B cell (primary cell): ENCODE results near the gene PPFIA4. TPM values are rescaled to one million over a fixed set of nuclear protein-coding genes. Genes with fewer than 3 reads are reported as not detected.

Experiments used
- ATAC-seq: fragments of 200-7000 bp; cut with Tn5 transposase; one replicate; pipeline ENCODE4 v1.10.0; 2021; ENCODE audit warnings: low read depth, mild to moderate bottlenecking, moderate number of reproducible peaks, moderate library complexity
- CTCF ChIA-PET: fragments of 350-600 bp; sonication (Branson Sonifier 250); formaldehyde crosslinking; loops from one replicate; lab custom pipeline; 2021; ENCODE audit warnings: antibody characterized with exemption, inconsistent platforms; lab: Charles Lee
- POLR2A ChIA-PET: fragments of 350-600 bp; sonication (Branson Sonifier 250); formaldehyde crosslinking; loops from one replicate; lab custom pipeline; 2021; ENCODE audit warnings: antibody characterized with exemption; lab: Charles Lee
- DNase-seq: peaks from one replicate; pipeline ENCODE4 v3.0.0; 2013
- H2AFZ ChIP-seq: 2 replicates; pipeline ENCODE4 v1.6.1; 2012; ENCODE audit warnings: mild to moderate bottlenecking, low read depth, low read length; ENCODE audit not compliant: insufficient read depth, poor library complexity, severe bottlenecking
- H3K27ac ChIP-seq, 2 donors: 1 replicate in 1 of 2; 2 replicates in 1 of 2; pipeline ENCODE4 v1.5.1; 2012 to 2013; ENCODE audit warnings: low read length in 2 of 2, mild to moderate bottlenecking in 2 of 2, moderate library complexity in 1 of 2
- H3K27me3 ChIP-seq, 4 experiments: fragments of 200-600 bp in 1 of 4; sonication (generic) in 1 of 4; replicated peaks in 1 of 4; 1 replicate in 2 of 4; 2 replicates in 2 of 4; pipeline versions ENCODE4 v1.6.1 to v1.7.0; 2013 to 2016; ENCODE audit warnings: low read length in 3 of 4, mild to moderate bottlenecking in 2 of 4, mixed read lengths in 1 of 4, moderate library complexity in 1 of 4; ENCODE audit not compliant: insufficient read depth in 4 of 4, control insufficient read depth in 3 of 4; ENCODE audit errors: control extremely low read depth in 1 of 4
- H3K36me3 ChIP-seq, 2 experiments: replicated peaks in 1 of 2; 1 replicate in 1 of 2; 2 replicates in 1 of 2; pipeline versions ENCODE4 v1.6.1 to v1.7.1; 2013; ENCODE audit warnings: low read length in 1 of 2; ENCODE audit not compliant: insufficient read depth in 2 of 2, control insufficient read depth in 1 of 2; ENCODE audit errors: control extremely low read depth in 1 of 2, extremely low read depth in 1 of 2
- H3K4me1 ChIP-seq, 2 donors: fragments of 200-600 bp in 1 of 2; sonication (generic) in 1 of 2; 1 replicate in 1 of 2; 2 replicates in 1 of 2; pipeline versions ENCODE4 v1.5.1 to v1.6.1; 2013 to 2017; ENCODE audit warnings: low read length in 2 of 2; ENCODE audit not compliant: control insufficient read depth in 2 of 2, insufficient read depth in 2 of 2
- H3K4me2 ChIP-seq: replicated peaks from 2 replicates; pipeline ENCODE3; 2012; ENCODE audit warnings: mild to moderate bottlenecking, low read depth, low read length; ENCODE audit not compliant: poor library complexity, severe bottlenecking
- H3K4me3 ChIP-seq, 5 experiments: fragments of 200-600 bp in 1 of 5; sonication (generic) in 1 of 5; 1 replicate in 3 of 5; 2 replicates in 2 of 5; pipeline versions ENCODE4 v1.5.1 to v1.7.0; 2011 to 2016; ENCODE audit warnings: low read length in 4 of 5, mild to moderate bottlenecking in 4 of 5, low read depth in 2 of 5, control low read depth in 1 of 5, moderate library complexity in 1 of 5; ENCODE audit not compliant: insufficient read depth in 1 of 5; ENCODE audit errors: control extremely low read depth in 1 of 5, extremely low read depth in 1 of 5
- H3K79me2 ChIP-seq: fragments of 200-600 bp; sonication (generic); one replicate; pipeline ENCODE4 v1.6.0; 2016; ENCODE audit warnings: low read length; ENCODE audit not compliant: control insufficient read depth, insufficient read depth
- H3K9ac ChIP-seq: fragments of 200-600 bp; sonication (generic); 2 replicates; pipeline ENCODE4 v1.6.1; 2017; ENCODE audit warnings: mild to moderate bottlenecking, low read length, moderate library complexity
- H3K9me3 ChIP-seq, 3 donors: one replicate each; pipeline versions ENCODE4 v1.6.1 to v1.7.1; 2013; ENCODE audit warnings: low read length in 2 of 3; ENCODE audit not compliant: control insufficient read depth in 2 of 3, insufficient read depth in 1 of 3; ENCODE audit errors: control extremely low read depth in 1 of 3
- H4K20me1 ChIP-seq: 2 replicates; pipeline ENCODE4 v1.6.0; 2012; ENCODE audit warnings: mild to moderate bottlenecking, low read length; ENCODE audit not compliant: insufficient read depth, control insufficient read depth, poor library complexity, severe bottlenecking
- H3K27ac Mint-ChIP-seq: one replicate; pipeline ENCODE4 v1.8.0; 2021; ENCODE audit warnings: mixed read lengths
- H3K27me3 Mint-ChIP-seq: one replicate; pipeline ENCODE4 v1.8.0; 2021; ENCODE audit warnings: mixed read lengths
- H3K4me1 Mint-ChIP-seq: one replicate; pipeline ENCODE4 v1.8.0; 2021; ENCODE audit warnings: mixed read lengths
- H3K4me3 Mint-ChIP-seq: one replicate; pipeline ENCODE4 v1.8.0; 2021; ENCODE audit warnings: mixed read lengths
- H3K9me3 Mint-ChIP-seq: one replicate; pipeline ENCODE4 v1.8.0; 2022; ENCODE audit warnings: mixed read lengths; ENCODE audit not compliant: insufficient read depth
- EZH2 ChIP-seq: IDR thresholded peaks from 2 replicates; pipeline ENCODE4 v1.6.1; 2012; ENCODE audit warnings: borderline replicate concordance, low read depth, mild to moderate bottlenecking, moderate library complexity, low read length; ENCODE audit not compliant: insufficient read depth, poor library complexity, severe bottlenecking
- WGBS: methylation state at CpG from one replicate; pipeline ENCODE4 v1.1.5; 2013; ENCODE audit warnings: missing lambda C conversion rate; ENCODE audit not compliant: insufficient coverage; 5-methylcytosine and 5-hydroxymethylcytosine counted together
- intact Hi-C: fragments of 100-400 bp; cut with micrococcal nuclease; formaldehyde crosslinking; loops from one replicate; pipeline ENCODE4 v1.10.0; 2022
- polyA plus RNA-seq: library from polyadenylated mRNA; depleted of rRNA; stranded (reverse); fragments of >200 nt; gene quantifications from 2 replicates; pipeline ENCODE4 v1.2.3, GENCODE V29; 2012
- total RNA-seq, 2 donors: library from RNA; stranded (reverse); fragments of 120-200 nt in 1 of 2; gene quantifications; 1 replicate in 1 of 2; 2 replicates in 1 of 2; pipeline versions ENCODE4 v1.2.3 to v1.2.4, GENCODE V29; 2013 to 2022
- TF ChIP-seq, protein P1 (sequence below): fragments of 200-600 bp; IDR thresholded peaks from one replicate; pipeline ENCODE4 v1.8.0; 2022; ENCODE audit warnings: antibody characterized with exemption, mild to moderate bottlenecking

Gene PPFIA4
- total and polyA plus RNA-seq, 2 donors (not counting 1 experiment from before 2014, with no cell fraction given) = 0.09 to 0.62 TPM

DNA sequence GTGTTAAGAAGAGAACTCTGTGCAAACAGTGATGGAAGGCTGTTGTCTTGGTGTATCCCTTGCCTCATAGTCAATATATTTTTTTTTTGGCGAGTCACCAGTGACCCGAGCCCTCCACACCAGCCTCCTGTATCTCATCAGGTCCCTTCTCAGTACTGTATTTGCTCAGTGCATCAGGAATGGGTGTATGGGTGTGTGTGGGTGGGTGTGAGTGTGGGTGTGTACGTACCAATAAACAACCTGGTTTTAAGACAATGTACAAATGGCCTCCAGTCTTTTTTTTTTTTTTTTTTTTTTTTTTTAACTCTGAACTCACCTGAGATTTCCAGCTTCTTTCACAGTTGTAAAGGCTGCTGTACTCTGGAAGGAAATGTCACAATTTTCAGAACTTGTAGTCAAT is 52.2 kb downstream of the PPFIA4 start:
- WGBS = no CpG with 5 or more reads among the region's 3 CpGs
- Histone ChIP-seq H2AFZ (no peak overlapping the region), H3K4me1 (peaks cover 12% of the 10 kb centered on the region in 2 donors), H3K4me2 (no peak overlapping the region), H4K20me1 (no peaks in the 10 kb centered on the region), H3K36me3 (no peaks in the 10 kb centered on the region), H3K79me2 (no peaks in the 10 kb centered on the region), H3K27ac (no peak overlapping the region), H3K27me3 (peaks cover 0 to 37% (median 10%) of the 10 kb centered on the region in 4 experiments), H3K9ac (no peak overlapping the region), H3K9me3 (peaks cover 0 to 3% (median 0%) of the 10 kb centered on the region in 3 donors), H3K4me3 (no peak overlapping the region)
- H3K27me3 Mint-ChIP-seq = peaks cover 58% of the 10 kb centered on the region
- ATAC-seq = no peak
- peaks cover 8% of the 10 kb centered on the region for H3K4me1 Mint-ChIP-seq
- intact Hi-C loops = no loop called here
- no peak overlapping the region for H3K4me3 Mint-ChIP-seq
- CTCF ChIA-PET = no interaction called here
- H3K27ac Mint-ChIP-seq = no peak overlapping the region
- POLR2A ChIA-PET = no interaction called here
- no peak for DNase-seq
- no peaks in the 10 kb centered on the region for H3K9me3 Mint-ChIP-seq
- TF ChIP-seq EZH2 = no peak
- TF ChIP-seq, protein P1, sequence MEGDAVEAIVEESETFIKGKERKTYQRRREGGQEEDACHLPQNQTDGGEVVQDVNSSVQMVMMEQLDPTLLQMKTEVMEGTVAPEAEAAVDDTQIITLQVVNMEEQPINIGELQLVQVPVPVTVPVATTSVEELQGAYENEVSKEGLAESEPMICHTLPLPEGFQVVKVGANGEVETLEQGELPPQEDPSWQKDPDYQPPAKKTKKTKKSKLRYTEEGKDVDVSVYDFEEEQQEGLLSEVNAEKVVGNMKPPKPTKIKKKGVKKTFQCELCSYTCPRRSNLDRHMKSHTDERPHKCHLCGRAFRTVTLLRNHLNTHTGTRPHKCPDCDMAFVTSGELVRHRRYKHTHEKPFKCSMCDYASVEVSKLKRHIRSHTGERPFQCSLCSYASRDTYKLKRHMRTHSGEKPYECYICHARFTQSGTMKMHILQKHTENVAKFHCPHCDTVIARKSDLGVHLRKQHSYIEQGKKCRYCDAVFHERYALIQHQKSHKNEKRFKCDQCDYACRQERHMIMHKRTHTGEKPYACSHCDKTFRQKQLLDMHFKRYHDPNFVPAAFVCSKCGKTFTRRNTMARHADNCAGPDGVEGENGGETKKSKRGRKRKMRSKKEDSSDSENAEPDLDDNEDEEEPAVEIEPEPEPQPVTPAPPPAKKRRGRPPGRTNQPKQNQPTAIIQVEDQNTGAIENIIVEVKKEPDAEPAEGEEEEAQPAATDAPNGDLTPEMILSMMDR = no peak

DNA sequence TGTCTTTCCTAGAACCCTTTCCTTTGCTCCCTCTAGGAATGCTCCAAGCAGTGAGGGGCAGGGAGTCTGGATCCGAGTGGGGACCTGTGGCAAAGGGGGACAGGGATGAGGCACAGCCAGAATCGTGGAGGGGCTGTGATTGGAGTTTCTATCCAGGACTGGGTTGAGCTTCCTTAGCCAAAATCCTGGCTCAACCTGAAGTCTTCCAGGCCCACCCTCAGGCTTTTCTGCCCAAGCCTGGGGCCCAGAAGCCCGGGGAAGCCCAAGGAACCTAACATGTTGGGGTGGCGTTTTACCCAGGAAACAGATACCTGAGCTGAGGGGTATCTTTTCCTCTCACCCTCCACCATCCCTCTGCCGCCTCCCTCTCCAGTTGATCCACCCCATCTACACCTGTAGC is 54.2 kb downstream of the PPFIA4 start:
- Histone ChIP-seq H3K4me1 (peaks cover 9% of the 10 kb centered on the region in 2 donors), H3K9ac (no peak overlapping the region), H2AFZ (no peak overlapping the region), H3K9me3 (peaks cover 0 to under 1% (median 0%) of the 10 kb centered on the region in 3 donors), H4K20me1 (no peaks in the 10 kb centered on the region), H3K27ac (no peak overlapping the region), H3K27me3 (peaks cover 0 to 24% (median 6%) of the 10 kb centered on the region in 4 experiments), H3K4me2 (no peak overlapping the region), H3K79me2 (no peaks in the 10 kb centered on the region), H3K4me3 (no peak overlapping the region), H3K36me3 (no peaks in the 10 kb centered on the region)
- H3K27ac Mint-ChIP-seq = no peak overlapping the region
- H3K27me3 Mint-ChIP-seq = peaks cover 44% of the 10 kb centered on the region
- ChIA-PET CTCF (no interaction called here), POLR2A (no interaction called here)
- DNase-seq (no peak), ATAC-seq (no peak)
- TF ChIP-seq, protein P1 = no peak
- TF ChIP-seq EZH2 = no peak
- H3K9me3 Mint-ChIP-seq = no peaks in the 10 kb centered on the region
- no peak overlapping the region for H3K4me3 Mint-ChIP-seq
- H3K4me1 Mint-ChIP-seq = peaks cover 5% of the 10 kb centered on the region
- 74% methylated on average over 4 of the region's 5 CpGs for WGBS
- intact Hi-C loops = no loop called here
